DOHH2 (cell line): ENCODE results near the gene PDZK1.

Experiments
- H3F3A ChIP-seq: fragments of 200-600 bp; sonication (generic), shearing (Covaris generic); 2 replicates; pipeline ENCODE4 v1.6.0; 2016; ENCODE audit warnings: antibody characterized with exemption, mild to moderate bottlenecking; ENCODE audit not compliant: control insufficient read depth, insufficient read depth
- H3K27ac ChIP-seq: fragments of 200-600 bp; sonication (generic); 2 replicates; pipeline ENCODE4 v1.5.1; 2014; ENCODE audit warnings: low read depth, mild to moderate bottlenecking, low read length, moderate library complexity
- H3K27me3 ChIP-seq: fragments of 200-600 bp; sonication (generic); 2 replicates; pipeline ENCODE4 v1.6.1; 2014; ENCODE audit warnings: mild to moderate bottlenecking, low read length, mixed read lengths; ENCODE audit not compliant: control insufficient read depth
- H3K36me3 ChIP-seq: fragments of 200-600 bp; sonication (generic); 2 replicates; pipeline ENCODE4 v1.6.1; 2014; ENCODE audit warnings: mild to moderate bottlenecking, low read length, moderate library complexity, mixed read lengths; ENCODE audit not compliant: control insufficient read depth
- H3K4me1 ChIP-seq: fragments of 200-600 bp; sonication (generic); 2 replicates; pipeline ENCODE4 v1.6.1; 2014; ENCODE audit warnings: mild to moderate bottlenecking, low read length, mixed read lengths; ENCODE audit not compliant: control insufficient read depth
- H3K4me2 ChIP-seq: fragments of 200-600 bp; sonication (generic); 2 replicates; pipeline ENCODE4 v1.6.0; 2014; ENCODE audit warnings: mild to moderate bottlenecking, low read length, moderate library complexity
- H3K4me3 ChIP-seq: fragments of 200-600 bp; sonication (generic); 2 replicates; pipeline ENCODE4 v1.5.1; 2014; ENCODE audit warnings: mild to moderate bottlenecking, low read length, mixed read lengths
- H3K79me2 ChIP-seq: fragments of 200-600 bp; sonication (generic); 2 replicates; pipeline ENCODE4 v1.6.1; 2014; ENCODE audit warnings: mild to moderate bottlenecking, low read length, mixed read lengths; ENCODE audit not compliant: control insufficient read depth
- H3K9me2 ChIP-seq: fragments of 200-600 bp; sonication (generic); replicated peaks from 2 replicates; pipeline ENCODE4 v1.6.1; 2014; ENCODE audit warnings: mild to moderate bottlenecking, low read length, mixed read lengths; ENCODE audit not compliant: control insufficient read depth
- H3K9me3 ChIP-seq: fragments of 200-600 bp; sonication (generic); 2 replicates; pipeline ENCODE4 v1.6.1; 2014; ENCODE audit warnings: antibody characterized with exemption, low read length, mixed read lengths; ENCODE audit not compliant: control insufficient read depth, insufficient read depth
- H4K20me1 ChIP-seq: fragments of 200-600 bp; sonication (generic); 2 replicates; pipeline ENCODE4 v1.6.0; 2014; ENCODE audit warnings: low read depth, mild to moderate bottlenecking, antibody characterized with exemption, low read length, moderate library complexity; ENCODE audit not compliant: control insufficient read depth, insufficient read depth
- CTCF ChIP-seq: fragments of 200-600 bp; sonication (generic); IDR thresholded peaks from one replicate; pipeline ENCODE4 v1.5.1; 2014; ENCODE audit warnings: antibody characterized with exemption, mild to moderate bottlenecking, low read depth, low read length; ENCODE audit not compliant: poor library complexity, severe bottlenecking
- EZH2phosphoT487 ChIP-seq: fragments of 200-600 bp; sonication (generic); IDR thresholded peaks from 2 replicates; pipeline ENCODE4 v1.6.1; 2017; ENCODE audit warnings: borderline replicate concordance, mild to moderate bottlenecking, antibody characterized with exemption, low read length, moderate library complexity, mixed read lengths

The PDZK1 gene

GRCh38 chr1:145716641-145717345 is 9.6 kb upstream of the PDZK1 start:
- Histone ChIP-seq H3K79me2 (no peaks in the 10 kb centered on the region), H3K9me3 (no peaks in the 10 kb centered on the region), H3K27me3 (peaks cover 5% of the 10 kb centered on the region; the same call in 1 of the 2 replicates), H3K4me2 (no peak overlapping the region), H3K36me3 (no peaks in the 10 kb centered on the region), H3K4me1 (0 out of 2 replicates have a peak, but pooled peaks cover 5% of the 10 kb centered on the region), H3K27ac (no peak overlapping the region), H4K20me1 (no peaks in the 10 kb centered on the region), H3K9me2 (no peaks in the 10 kb centered on the region), H3K4me3 (no peak overlapping the region), H3F3A (no peaks in the 10 kb centered on the region)
- no peak for TF ChIP-seq EZH2phosphoT487
- TF ChIP-seq CTCF = no peak

- Histone ChIP-seq H3K9me2 (no peaks in the 10 kb centered on the region), H3K27ac (no peak overlapping the region)
These were observed 7.5 kb upstream of the PDZK1 start for GRCh38 chr1:145714524-145715111.

GRCh38 chr1:145711213-145711651 is 4.1 kb upstream of the PDZK1 start:
- Histone ChIP-seq H3K9me3 (no peaks in the 10 kb centered on the region), H3K4me3 (no peak overlapping the region), H3K27ac (no peak overlapping the region), H3K4me1 (no peaks in the 10 kb centered on the region), H3F3A (no peaks in the 10 kb centered on the region), H3K79me2 (no peaks in the 10 kb centered on the region), H3K36me3 (no peaks in the 10 kb centered on the region), H3K4me2 (no peak overlapping the region), H3K9me2 (no peaks in the 10 kb centered on the region), H4K20me1 (no peaks in the 10 kb centered on the region), H3K27me3 (peaks cover 4% of the 10 kb centered on the region; the same call in 1 of the 2 replicates)
- TF ChIP-seq CTCF (no peak), EZH2phosphoT487 (no peak)

More at GRCh38 chr1:145714524-145715111, 7.5 kb upstream of the PDZK1 start:
- Histone ChIP-seq H3K79me2 (no peaks in the 10 kb centered on the region), H3K36me3 (no peaks in the 10 kb centered on the region), H3F3A (no peaks in the 10 kb centered on the region), H3K9me3 (no peaks in the 10 kb centered on the region), H3K27me3 (no peaks in the 10 kb centered on the region; the same call in 1 of the 2 replicates), H3K4me2 (no peak overlapping the region), H3K4me1 (no peaks in the 10 kb centered on the region), H3K4me3 (no peak overlapping the region), H4K20me1 (no peaks in the 10 kb centered on the region)
- TF ChIP-seq EZH2phosphoT487 (no peak), CTCF (no peak)
